ENCODE data around the gene RCAN2.

DNA sequence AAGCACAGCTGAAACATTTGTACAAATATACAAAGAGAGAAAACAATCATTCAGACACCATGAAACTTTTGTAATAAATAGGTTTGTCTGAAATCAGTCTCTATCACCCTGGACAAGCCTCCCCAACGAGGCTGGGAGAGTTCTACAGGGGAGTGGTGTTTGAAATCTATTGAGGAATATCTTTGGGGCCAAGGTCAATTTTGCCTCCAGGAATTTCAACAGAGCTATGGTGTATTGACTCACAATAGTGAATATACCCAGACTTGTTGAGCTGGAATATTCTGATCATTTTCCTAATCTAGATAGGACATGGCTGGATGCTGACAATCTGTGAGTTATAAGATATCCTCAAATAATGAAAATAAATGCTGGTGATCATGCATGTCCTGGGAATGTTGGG, 269.0 kb downstream of the RCAN2 start:
- TF ChIP-seq RAD21 (conservative IDR thresholded peaks at IDR 0.05) (no peak), MXI1 (conservative IDR thresholded peaks at IDR 0.05; ENCODE audit: poor library complexity, severe bottlenecking) (no peak), EP300 (conservative IDR thresholded peaks at IDR 0.05; ENCODE audit: poor library complexity, severe bottlenecking) (no peak), TAF1 (IDR thresholded peaks at IDR 0.05; ENCODE audit: low read depth) (no peak), POLR2AphosphoS5 (IDR thresholded peaks at IDR 0.05) (no peak), SMC3 (conservative IDR thresholded peaks at IDR 0.05; ENCODE audit: poor library complexity) (no peak), EZH2 (IDR thresholded peaks at IDR 0.05; ENCODE audit: borderline replicate concordance, insufficient read depth, low read length, poor library complexity, severe bottlenecking) (no peak)
- TF ChIP-seq, protein P1, sequence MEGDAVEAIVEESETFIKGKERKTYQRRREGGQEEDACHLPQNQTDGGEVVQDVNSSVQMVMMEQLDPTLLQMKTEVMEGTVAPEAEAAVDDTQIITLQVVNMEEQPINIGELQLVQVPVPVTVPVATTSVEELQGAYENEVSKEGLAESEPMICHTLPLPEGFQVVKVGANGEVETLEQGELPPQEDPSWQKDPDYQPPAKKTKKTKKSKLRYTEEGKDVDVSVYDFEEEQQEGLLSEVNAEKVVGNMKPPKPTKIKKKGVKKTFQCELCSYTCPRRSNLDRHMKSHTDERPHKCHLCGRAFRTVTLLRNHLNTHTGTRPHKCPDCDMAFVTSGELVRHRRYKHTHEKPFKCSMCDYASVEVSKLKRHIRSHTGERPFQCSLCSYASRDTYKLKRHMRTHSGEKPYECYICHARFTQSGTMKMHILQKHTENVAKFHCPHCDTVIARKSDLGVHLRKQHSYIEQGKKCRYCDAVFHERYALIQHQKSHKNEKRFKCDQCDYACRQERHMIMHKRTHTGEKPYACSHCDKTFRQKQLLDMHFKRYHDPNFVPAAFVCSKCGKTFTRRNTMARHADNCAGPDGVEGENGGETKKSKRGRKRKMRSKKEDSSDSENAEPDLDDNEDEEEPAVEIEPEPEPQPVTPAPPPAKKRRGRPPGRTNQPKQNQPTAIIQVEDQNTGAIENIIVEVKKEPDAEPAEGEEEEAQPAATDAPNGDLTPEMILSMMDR (IDR thresholded peaks at IDR 0.05; ENCODE audit: poor library complexity, severe bottlenecking) = no peak
